GM21423 (cell line): ENCODE data around the gene TICRR.
"Not testable (repeated sequence)": the region's sequence is repeated elsewhere in the genome, so short reads cannot be mapped to it uniquely, and the experiment has no call there.

Source experiments
- ATAC-seq: cut with Tn5 transposase; IDR thresholded peaks from one replicate; pipeline ENCODE4 v1.9.1; 2021; ENCODE audit warnings: mild to moderate bottlenecking, moderate library complexity; ENCODE audit not compliant: unreplicated experiment

TICRR gene

DNA sequence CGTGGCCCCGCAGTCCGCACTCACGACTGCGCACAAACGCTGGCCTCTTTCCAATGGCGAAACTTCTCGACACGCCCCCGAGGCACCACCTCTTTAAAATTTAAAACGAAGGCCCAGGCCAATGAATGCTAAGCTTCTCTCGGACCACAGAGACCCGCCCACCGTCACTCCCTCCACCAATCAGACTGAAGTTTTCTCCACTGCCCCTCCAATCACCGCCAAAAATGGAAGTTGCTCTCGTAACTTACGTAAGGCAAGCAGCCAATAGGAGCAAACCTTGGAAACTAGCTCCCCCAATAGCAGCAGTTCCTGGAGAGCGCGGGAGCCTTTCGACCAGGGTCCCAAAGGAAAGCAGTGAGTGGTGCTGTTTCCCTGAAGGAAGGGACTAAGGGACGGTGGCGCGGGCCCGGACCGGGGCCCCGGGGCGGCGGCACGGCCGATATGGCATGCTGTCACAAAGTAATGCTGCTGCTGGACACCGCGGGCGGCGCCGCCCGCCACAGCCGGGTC lies at the start of gene TICRR:
TICRR (plus strand) TSS at position 324 of the 510 bp plus-strand sequence; CDS start at position 442, 118 bp downstream.
- ATAC-seq: peak; percentile 92

DNA sequence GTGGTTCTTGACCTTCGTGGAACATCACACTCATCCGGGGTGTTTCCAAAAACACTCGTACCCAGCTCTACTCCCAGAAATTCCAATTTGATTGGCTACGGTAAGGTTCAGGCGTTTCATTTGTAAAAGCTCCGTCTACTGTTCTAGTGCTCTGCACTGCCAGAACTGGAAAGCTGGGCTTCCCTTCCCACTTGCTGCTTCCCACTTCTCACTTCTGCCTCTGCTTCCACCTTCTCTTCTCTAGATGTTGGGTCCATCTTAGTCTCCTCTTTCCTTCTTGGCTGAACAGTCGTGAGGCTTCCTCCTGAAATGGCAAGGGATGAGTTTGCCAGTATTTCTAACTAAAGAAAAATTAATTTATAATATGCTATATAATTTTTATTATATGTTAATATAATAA lies 49.1 kb upstream of the TICRR start:
- ATAC-seq: no peak

DNA sequence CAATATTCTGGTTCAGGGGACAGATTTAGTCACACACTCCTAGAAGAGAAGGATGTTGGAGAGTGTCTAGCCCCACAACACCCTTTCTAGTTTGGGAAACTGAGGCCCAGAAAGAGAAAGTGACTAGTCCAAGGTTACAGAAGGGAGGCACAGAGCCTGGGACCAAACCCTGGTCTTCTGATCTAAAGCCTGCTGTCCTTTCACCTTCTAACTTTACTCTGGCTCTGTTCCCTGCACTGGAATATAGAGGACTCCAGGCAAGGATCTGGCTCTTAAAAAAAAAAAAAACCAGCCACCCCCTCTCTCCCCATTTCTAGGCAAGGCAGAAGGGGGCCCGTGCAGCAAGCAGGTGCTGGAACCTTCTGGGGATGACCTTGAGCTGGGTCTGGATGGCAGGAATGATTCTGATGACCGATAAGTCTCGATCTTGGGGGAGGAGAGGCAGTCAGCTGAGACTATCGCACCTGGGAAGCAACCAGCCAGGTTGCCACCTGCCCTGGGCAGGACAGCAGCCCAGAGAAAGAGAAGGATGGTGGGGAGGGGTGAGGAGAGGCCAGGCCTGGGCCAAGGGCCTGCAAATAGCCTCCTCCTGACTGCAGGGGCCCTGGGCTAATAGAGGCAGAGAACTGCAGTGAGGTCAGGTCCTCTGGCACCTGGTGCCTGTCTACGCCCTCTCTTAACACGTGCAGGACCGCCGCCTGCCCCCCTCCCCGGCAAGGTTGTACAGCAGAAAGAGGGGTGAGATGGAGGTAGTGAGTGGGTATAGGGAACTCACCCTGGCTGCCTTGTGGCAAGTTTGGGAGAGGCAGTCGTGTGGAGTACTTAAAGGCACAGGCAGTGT lies 48.4 kb upstream of the TICRR start:
- ATAC-seq: no peak

DNA sequence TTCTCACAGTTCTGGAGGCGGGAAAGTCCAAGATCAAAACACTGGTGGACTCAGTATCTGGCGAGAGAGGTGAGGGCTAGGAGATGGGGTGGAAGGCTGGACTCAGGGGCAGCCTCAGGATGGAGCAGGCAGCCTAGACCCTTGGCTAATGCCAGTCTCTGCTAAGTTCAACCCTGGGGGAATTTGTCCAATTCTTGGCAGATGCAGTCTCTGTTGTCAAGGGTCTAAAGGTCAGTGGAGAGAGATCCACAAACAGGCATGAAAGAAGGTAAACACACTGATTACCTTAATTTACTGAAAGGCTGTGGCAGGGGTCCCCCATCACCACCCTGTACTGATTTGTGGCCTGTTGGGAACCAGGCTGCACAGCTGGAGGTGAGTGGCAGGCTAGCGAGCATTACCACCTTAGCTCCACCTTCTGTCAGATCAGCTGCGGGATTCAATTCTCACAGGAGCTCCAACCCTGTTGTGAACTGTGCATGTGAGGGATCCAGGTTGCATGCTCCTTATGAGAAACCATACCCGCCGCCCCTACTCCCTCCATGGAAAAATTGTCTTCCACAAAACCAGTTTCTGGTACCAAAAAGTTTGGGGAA lies 46.4 kb upstream of the TICRR start:
- no peak for ATAC-seq

DNA sequence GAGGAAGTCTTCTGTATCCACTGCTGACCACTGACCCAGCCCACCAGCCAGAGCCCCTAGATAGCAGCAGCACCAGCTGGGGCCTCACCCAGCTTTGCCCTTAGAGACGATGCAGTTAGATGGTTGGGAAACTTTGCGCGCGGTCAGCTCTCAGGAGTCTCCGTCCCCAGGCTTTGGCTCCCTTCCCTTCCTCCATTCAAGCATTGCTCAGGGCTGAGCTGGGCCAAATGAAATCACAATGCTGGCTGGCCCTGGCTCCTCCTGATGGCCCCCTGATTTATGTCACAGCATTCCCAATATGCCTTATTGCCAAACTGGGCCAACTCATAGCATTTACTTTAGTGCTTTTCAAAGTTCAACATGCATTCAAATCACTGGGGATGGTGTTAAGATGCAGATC lies 44.3 kb upstream of the TICRR start:
- no peak for ATAC-seq

DNA sequence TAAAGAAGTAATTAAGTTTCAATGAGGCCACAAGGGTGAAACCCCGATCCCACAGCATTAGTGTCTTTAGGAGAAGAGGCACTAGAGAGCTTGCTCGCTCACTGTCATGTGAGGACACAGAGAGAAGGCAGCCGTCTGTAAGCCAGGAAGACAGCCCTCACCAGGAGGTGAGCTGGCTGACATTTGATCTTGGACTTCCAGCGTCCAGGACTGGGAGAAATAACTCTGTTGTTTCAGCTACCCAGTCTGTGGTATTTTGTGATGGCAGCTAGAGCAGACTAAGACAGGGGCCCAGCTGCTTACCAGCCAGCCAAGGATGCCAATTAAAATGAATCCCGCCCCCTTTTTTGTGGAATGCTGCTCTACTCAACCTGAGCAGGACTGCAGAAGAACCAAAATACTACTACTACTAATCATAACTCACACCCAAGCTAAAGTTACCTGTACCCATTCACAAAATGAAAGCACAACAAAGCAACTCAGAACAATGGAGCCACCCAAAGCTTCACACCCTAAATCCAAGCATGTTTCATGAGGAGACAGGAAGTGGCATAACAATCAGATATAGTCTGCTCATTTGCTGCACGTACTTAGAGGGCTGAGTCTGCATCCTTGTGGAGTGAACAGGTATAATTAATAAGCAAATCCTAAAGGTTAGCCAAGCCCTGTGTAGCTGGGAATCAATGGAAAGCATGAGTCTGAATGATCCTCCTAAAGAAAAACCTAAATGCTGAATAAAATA lies 43.3 kb upstream of the TICRR start:
- ATAC-seq: no peak

GRCh38 chr15:89533861-89534544 lies 41.3 kb upstream of the TICRR start:
- ATAC-seq: no peak

DNA sequence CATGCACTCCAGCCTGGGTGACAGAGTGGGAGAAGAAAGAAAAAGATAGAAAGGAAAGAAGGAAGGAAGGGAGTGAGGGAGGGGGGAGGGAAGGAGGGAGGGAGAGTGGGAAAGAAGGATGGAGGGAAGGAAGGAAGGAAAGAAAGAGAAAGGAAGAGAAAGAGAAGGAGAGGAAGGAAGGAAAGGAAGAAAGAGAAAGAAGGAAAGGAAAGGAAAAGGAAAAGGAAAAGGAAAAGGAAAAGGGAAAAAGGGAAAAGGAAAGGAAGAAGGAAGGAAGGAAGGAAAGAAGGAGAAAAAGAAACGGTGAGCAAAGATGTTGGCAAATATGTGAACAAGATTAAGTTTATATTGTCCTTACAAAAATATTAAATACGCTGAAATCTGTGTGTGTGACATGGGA lies 36.2 kb upstream of the TICRR start:
- ATAC-seq: no peak

DNA sequence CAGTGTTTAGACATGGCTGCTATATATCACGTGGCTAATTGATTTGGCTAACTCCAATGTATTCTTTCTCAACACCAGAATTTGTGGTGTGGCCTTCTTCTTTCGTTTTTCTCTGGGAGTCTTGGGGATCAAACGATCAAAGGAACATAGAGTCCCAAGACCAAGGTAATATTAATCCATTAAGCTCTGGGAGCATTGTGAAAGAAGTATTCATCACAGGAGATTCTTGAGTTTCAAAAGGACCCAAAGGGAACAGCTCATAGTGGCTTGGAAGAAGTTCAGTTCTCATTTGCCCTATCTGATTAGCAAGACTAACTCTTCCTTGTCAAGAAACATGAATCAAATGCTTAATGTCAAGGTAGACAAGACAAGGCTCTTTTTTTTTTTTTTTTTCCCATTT lies 32.9 kb upstream of the TICRR start:
- ATAC-seq: no peak

GRCh38 chr15:89543389-89543788 lies 31.9 kb upstream of the TICRR start:
- no peak for ATAC-seq

DNA sequence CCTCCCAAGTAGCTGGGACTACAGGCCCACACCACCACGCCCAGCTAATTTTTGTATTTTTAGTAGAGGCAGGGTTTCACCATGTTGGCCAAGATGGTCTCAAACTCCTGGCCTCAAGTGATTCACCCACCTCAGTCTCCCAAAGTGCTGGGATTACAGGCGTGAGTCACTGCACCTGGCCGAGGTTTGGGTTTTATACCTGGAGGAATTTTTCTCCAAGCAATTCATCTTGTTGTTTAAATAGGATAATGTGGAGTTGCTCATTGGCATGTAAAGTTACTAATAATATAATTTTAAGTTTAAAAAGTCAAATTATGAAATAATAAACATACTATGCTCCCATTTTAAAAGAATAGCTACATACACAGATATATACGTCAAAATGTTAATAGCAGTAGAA lies 26.1 kb upstream of the TICRR start:
- not testable (repeated sequence) for ATAC-seq

- ATAC-seq: no peak
Measured at GRCh38 chr15:89550427-89550826, 24.8 kb upstream of the TICRR start.

GRCh38 chr15:89551550-89551949 lies 23.7 kb upstream of the TICRR start:
- ATAC-seq: peak; percentile 73

GRCh38 chr15:89553632-89554031 lies 21.6 kb upstream of the TICRR start:
- ATAC-seq: no peak

DNA sequence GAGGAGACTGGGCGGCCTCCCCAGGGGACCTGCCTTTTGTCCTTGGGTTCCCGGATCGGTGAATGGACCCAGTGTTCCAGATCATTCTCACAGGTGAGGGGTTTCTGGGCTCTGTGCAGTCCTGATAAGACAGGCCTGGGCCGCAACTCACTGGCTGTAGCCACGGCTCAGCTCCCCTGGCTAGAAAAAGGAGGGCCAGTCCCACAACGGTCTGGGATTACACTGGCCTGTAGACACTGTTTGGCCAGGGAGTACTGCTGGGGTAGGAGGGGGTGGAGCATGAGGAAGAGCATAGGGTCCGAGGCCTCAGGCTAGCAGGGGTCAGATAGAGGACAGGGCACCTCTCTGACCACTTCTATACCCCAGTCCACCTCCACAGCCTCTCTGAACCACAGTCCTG lies 21.0 kb upstream of the TICRR start:
- ATAC-seq: no peak

- no peak for ATAC-seq
Measured at GRCh38 chr15:89555768-89556167, 19.5 kb upstream of the TICRR start.

DNA sequence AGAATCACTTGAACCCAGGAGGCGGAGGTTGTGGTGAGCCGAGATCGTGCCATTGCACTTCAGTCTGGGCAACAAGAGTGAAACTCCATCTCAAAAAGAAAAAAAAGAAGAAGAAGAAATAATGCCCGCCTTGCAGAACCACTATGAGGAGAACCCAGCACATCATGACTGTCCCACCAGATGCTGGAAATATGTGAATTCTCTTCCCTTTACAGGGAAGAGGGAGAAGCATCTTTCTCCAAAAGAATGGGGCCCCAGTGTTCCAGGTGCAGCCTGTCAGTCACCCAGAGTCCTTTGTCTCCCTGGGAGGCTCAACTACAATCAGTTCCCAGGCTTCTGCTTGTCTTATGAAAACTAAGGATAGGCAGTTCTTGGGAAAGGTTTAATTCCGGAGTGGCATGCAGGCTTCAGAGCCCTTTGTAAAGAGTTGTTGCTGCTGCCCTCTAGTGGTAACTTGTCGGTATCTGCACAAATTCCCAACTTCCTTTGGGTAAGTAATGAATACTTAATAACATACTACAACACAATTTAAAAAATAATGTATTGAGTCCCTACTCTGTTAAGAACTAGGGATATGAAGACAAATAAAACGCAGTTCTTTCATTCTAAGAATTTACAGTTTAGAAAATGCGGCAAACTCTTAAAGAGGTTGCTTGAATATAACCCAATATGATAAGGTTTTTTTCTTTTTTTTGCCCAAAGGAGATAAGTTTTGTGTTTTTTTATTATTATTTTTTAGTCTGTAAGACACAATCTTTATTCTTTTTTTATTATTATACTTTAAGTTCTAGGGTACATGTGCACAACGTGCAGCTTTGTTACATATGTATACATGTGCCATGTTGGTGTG lies 18.6 kb upstream of the TICRR start:
- no peak for ATAC-seq

DNA sequence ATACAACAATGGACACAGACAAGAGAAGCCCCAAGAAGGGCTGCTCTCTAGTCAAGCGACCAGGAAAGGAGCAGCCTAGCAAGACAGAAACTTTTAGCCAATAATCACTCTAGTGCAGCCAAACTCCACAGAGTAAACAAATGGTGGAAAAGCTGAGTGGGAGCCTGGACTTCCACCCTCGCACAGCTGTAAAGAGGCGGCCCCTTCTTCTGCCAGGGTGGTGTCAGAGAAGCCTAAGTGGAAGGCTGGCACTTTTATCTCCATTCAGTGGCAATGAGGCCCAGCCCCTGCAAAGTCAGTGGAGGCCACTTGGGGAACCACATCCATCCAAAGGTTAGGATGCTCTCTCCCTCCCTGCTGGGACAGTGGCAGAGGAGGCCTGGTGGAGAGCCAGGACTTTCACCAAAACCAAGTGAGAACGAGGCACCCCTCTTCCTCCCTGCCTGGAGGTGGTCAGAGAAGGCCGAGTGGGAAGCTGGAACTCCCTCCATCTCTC lies 15.5 kb upstream of the TICRR start:
- no peak for ATAC-seq

- no peak for ATAC-seq
Measured at GRCh38 chr15:89566181-89566580, 9.1 kb upstream of the TICRR start.
